GM23338 (cell line): ENCODE data around the gene CASQ1. TPM values are rescaled to one million over a fixed set of nuclear protein-coding genes. Genes with fewer than 3 reads are reported as not detected.

Experiments used
- ATAC-seq: fragments of 200-7000 bp; cut with Tn5 transposase; 3 replicates; pipeline ENCODE4 v1.9.1; 2020
- DNase-seq: peaks from one replicate; pipeline ENCODE4 v3.0.0-alpha.2; 2015; ENCODE audit warnings: low spot score
- H2AFZ ChIP-seq: fragments of 200-600 bp; sonication (generic); 2 replicates; pipeline ENCODE4 v1.8.0; 2016; ENCODE audit warnings: antibody characterized with exemption, mild to moderate bottlenecking, moderate library complexity
- H3F3A ChIP-seq: fragments of 200-600 bp; sonication (generic); replicated peaks from 2 replicates; pipeline ENCODE4 v1.8.0; 2017; ENCODE audit warnings: antibody characterized with exemption, mixed run types, low read depth
- H3K27ac ChIP-seq: fragments of 200-600 bp; sonication (generic); 2 replicates; pipeline ENCODE4 v1.6.1; 2016; ENCODE audit warnings: low read depth
- H3K27me3 ChIP-seq: fragments of 200-600 bp; sonication (generic); 2 replicates; pipeline ENCODE4 v1.8.0; 2016; ENCODE audit warnings: mild to moderate bottlenecking, mixed run types, moderate library complexity; ENCODE audit not compliant: insufficient read depth
- H3K36me3 ChIP-seq: fragments of 200-600 bp; sonication (generic); 2 replicates; pipeline ENCODE4 v1.8.0; 2016; ENCODE audit warnings: mild to moderate bottlenecking; ENCODE audit not compliant: insufficient read depth
- H3K4me1 ChIP-seq: fragments of 200-600 bp; sonication (generic); 2 replicates; pipeline ENCODE4 v1.8.0; 2016; ENCODE audit warnings: mild to moderate bottlenecking, moderate library complexity; ENCODE audit not compliant: insufficient read depth
- H3K4me2 ChIP-seq: fragments of 200-600 bp; sonication (generic); 2 replicates; pipeline ENCODE4 v1.7.1; 2017; ENCODE audit warnings: mixed run types
- H3K4me3 ChIP-seq: fragments of 200-600 bp; sonication (generic); 2 replicates; pipeline ENCODE4 v1.6.1; 2016; ENCODE audit warnings: mixed run types
- H3K79me2 ChIP-seq: fragments of 200-600 bp; sonication (generic); replicated peaks from 2 replicates; pipeline ENCODE4 v1.8.0; 2017; ENCODE audit warnings: mild to moderate bottlenecking; ENCODE audit not compliant: insufficient read depth
- H3K9me2 ChIP-seq: fragments of 200-600 bp; sonication (generic); 2 replicates; pipeline ENCODE4 v1.8.0; 2017; ENCODE audit not compliant: insufficient read depth
- H4K20me1 ChIP-seq: fragments of 200-600 bp; sonication (generic); replicated peaks from 2 replicates; pipeline ENCODE4 v1.8.0; 2017; ENCODE audit warnings: mild to moderate bottlenecking; ENCODE audit not compliant: insufficient read depth
- H3K27ac Mint-ChIP-seq: 2 replicates; pipeline ENCODE4 v1.8.0; 2020; ENCODE audit warnings: inconsistent platforms, mild to moderate bottlenecking, moderate library complexity, mixed read lengths
- H3K27me3 Mint-ChIP-seq: 3 replicates; pipeline ENCODE4 v1.8.0; 2022; ENCODE audit warnings: low read depth, mild to moderate bottlenecking, moderate library complexity, mixed read lengths, inconsistent platforms; ENCODE audit not compliant: insufficient read depth, poor library complexity
- H3K36me3 Mint-ChIP-seq: 3 replicates; pipeline ENCODE4 v1.8.0; 2021; ENCODE audit warnings: low read depth, mild to moderate bottlenecking, inconsistent platforms, moderate library complexity, mixed read lengths
- H3K4me1 Mint-ChIP-seq: 3 replicates; pipeline ENCODE4 v1.8.0; 2020; ENCODE audit warnings: mild to moderate bottlenecking, inconsistent platforms, mixed read lengths
- H3K4me3 Mint-ChIP-seq: 3 replicates; pipeline ENCODE4 v1.8.0; 2021; ENCODE audit warnings: moderate library complexity, mild to moderate bottlenecking, inconsistent platforms, mixed read lengths
- H3K9me3 Mint-ChIP-seq: 3 replicates; pipeline ENCODE4 v1.8.0; 2020; ENCODE audit warnings: moderate library complexity, mild to moderate bottlenecking, inconsistent platforms, mixed read lengths
- CREB1 ChIP-seq: fragments of 250-450 bp; sonication (Bioruptor Pico); IDR thresholded peaks from 2 replicates; pipeline ENCODE4 v1.5.0; 2020; ENCODE audit warnings: low read depth, mild to moderate bottlenecking, moderate library complexity
- ETS1 ChIP-seq: IDR thresholded peaks from 2 replicates; pipeline ENCODE4 v1.6.1; 2016; ENCODE audit warnings: antibody characterized with exemption
- EZH2 ChIP-seq: fragments of 200-600 bp; sonication (generic); IDR thresholded peaks from one replicate; pipeline ENCODE4 v1.8.0; 2017; ENCODE audit warnings: antibody characterized with exemption, mild to moderate bottlenecking, low read depth; ENCODE audit not compliant: unreplicated experiment
- EZH2phosphoT487 ChIP-seq: fragments of 200-600 bp; sonication (generic); IDR thresholded peaks from one replicate; pipeline ENCODE4 v1.8.1; 2018; ENCODE audit warnings: antibody characterized with exemption; ENCODE audit not compliant: unreplicated experiment
- JUNB ChIP-seq: IDR thresholded peaks from one replicate; pipeline ENCODE4 v1.6.1; 2016; ENCODE audit warnings: antibody characterized with exemption; ENCODE audit not compliant: unreplicated experiment
- NANOG ChIP-seq: IDR thresholded peaks from 2 replicates; pipeline ENCODE4 v1.6.1; 2016; ENCODE audit warnings: antibody characterized with exemption, borderline replicate concordance
- POLR2AphosphoS5 ChIP-seq: IDR thresholded peaks from 2 replicates; pipeline ENCODE4 v1.6.1; 2016; ENCODE audit warnings: antibody characterized with exemption, low read depth
- STAT1 ChIP-seq: IDR thresholded peaks from one replicate; pipeline ENCODE4 v1.6.1; 2016; ENCODE audit warnings: antibody characterized with exemption; ENCODE audit not compliant: unreplicated experiment
- ZNF114 ChIP-seq: fragments of 250-450 bp; sonication (Bioruptor Pico); IDR thresholded peaks from 2 replicates; pipeline ENCODE4 v1.5.0; 2020; ENCODE audit warnings: mild to moderate bottlenecking, moderate library complexity
- ZNF331 ChIP-seq: fragments of 250-450 bp; sonication (Bioruptor Pico); IDR thresholded peaks from 2 replicates; pipeline ENCODE4 v1.5.0; 2020; ENCODE audit warnings: low read depth, mild to moderate bottlenecking, moderate library complexity
- ZNF462 ChIP-seq: fragments of 250-450 bp; sonication (Bioruptor Pico); IDR thresholded peaks from 2 replicates; pipeline ENCODE4 v1.5.0; 2020; ENCODE audit warnings: mild to moderate bottlenecking, moderate library complexity
- polyA plus RNA-seq: library from polyadenylated mRNA; unstranded; fragments of >200 nt; fragmentation: Nextera tagmentation; extraction: Ambion mirVana; gene quantifications from 2 replicates; pipeline ENCODE4 v1.2.1, GENCODE V29; 2016
- total RNA-seq: library from RNA; depleted of rRNA; stranded (reverse); fragments of >200 nt; shearing (Covaris generic); gene quantifications from 2 replicates; pipeline ENCODE4 v1.2.3, GENCODE V29; 2014
- TF ChIP-seq, protein P1 (sequence below), 2 experiments: fragments of 200-600 bp in 1 of 2; sonication (generic) in 1 of 2; conservative IDR thresholded peaks; 2 replicates each; pipeline versions ENCODE4 v1.5.1 to v1.6.1; 2016 to 2017; ENCODE audit warnings: antibody characterized with exemption in 2 of 2, low read depth in 2 of 2, mild to moderate bottlenecking in 2 of 2, moderate library complexity in 1 of 2
- TF ChIP-seq, protein P2 (sequence below): IDR thresholded peaks from one replicate; pipeline ENCODE4 v1.6.1; 2018; ENCODE audit warnings: antibody characterized with exemption; ENCODE audit not compliant: unreplicated experiment

Gene CASQ1
- total and polyA plus RNA-seq, 2 experiments from 2014 or later: 1.1 to 2.8 TPM

DNA sequence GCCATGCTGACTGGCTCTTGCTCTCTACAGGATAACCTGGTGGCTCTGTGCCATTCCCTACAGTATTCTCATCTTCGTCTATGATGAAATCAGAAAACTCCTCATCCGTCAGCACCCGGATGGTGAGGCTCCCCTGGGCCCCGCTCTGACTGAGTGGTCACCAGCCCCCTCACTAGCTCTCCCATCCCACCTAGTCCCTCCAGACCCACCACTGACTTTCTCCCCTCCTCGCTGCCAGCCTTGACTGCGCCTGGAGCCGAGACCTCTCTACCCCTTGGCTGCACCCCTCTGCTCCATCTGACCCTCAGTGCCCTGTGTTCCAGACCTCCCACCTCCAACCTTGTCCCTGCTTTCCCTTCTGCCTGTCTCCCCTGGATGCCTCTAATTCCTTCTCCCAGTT lies 4.1 kb upstream of the CASQ1 start:
- Mint-ChIP-seq H3K4me3 (no peak overlapping the region), H3K27me3 (peaks cover 2% of the 10 kb centered on the region), H3K36me3 (no peaks in the 10 kb centered on the region; the same call in 2 of the 3 replicates), H3K4me1 (peaks cover 13% of the 10 kb centered on the region), H3K27ac (no peak overlapping the region), H3K9me3 (no peaks in the 10 kb centered on the region)
- Histone ChIP-seq H3K27ac (no peak overlapping the region), H3K79me2 (no peaks in the 10 kb centered on the region), H3K4me2 (no peak overlapping the region), H3K4me3 (no peak overlapping the region), H3K27me3 (no peaks in the 10 kb centered on the region), H4K20me1 (no peaks in the 10 kb centered on the region), H3K9me2 (peaks cover 6% of the 10 kb centered on the region), H3F3A (no peaks in the 10 kb centered on the region), H2AFZ (no peak overlapping the region), H3K4me1 (peaks cover 20% of the 10 kb centered on the region), H3K36me3 (no peaks in the 10 kb centered on the region)
- TF ChIP-seq CREB1 (CRISPR knock-in tag) (no peak), EZH2 (no peak), ZNF114 (CRISPR knock-in tag) (no peak), NANOG (no peak), EZH2phosphoT487 (no peak), ETS1 (no peak), ZNF331 (CRISPR knock-in tag) (no peak), JUNB (no peak), STAT1 (no peak), ZNF462 (CRISPR knock-in tag) (no peak), POLR2AphosphoS5 (no peak)
- TF ChIP-seq, protein P1, sequence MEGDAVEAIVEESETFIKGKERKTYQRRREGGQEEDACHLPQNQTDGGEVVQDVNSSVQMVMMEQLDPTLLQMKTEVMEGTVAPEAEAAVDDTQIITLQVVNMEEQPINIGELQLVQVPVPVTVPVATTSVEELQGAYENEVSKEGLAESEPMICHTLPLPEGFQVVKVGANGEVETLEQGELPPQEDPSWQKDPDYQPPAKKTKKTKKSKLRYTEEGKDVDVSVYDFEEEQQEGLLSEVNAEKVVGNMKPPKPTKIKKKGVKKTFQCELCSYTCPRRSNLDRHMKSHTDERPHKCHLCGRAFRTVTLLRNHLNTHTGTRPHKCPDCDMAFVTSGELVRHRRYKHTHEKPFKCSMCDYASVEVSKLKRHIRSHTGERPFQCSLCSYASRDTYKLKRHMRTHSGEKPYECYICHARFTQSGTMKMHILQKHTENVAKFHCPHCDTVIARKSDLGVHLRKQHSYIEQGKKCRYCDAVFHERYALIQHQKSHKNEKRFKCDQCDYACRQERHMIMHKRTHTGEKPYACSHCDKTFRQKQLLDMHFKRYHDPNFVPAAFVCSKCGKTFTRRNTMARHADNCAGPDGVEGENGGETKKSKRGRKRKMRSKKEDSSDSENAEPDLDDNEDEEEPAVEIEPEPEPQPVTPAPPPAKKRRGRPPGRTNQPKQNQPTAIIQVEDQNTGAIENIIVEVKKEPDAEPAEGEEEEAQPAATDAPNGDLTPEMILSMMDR (conservative IDR thresholded peaks at IDR 0.05; ENCODE audit: low read depth in 2 of 2): no peak
- TF ChIP-seq, protein P2, sequence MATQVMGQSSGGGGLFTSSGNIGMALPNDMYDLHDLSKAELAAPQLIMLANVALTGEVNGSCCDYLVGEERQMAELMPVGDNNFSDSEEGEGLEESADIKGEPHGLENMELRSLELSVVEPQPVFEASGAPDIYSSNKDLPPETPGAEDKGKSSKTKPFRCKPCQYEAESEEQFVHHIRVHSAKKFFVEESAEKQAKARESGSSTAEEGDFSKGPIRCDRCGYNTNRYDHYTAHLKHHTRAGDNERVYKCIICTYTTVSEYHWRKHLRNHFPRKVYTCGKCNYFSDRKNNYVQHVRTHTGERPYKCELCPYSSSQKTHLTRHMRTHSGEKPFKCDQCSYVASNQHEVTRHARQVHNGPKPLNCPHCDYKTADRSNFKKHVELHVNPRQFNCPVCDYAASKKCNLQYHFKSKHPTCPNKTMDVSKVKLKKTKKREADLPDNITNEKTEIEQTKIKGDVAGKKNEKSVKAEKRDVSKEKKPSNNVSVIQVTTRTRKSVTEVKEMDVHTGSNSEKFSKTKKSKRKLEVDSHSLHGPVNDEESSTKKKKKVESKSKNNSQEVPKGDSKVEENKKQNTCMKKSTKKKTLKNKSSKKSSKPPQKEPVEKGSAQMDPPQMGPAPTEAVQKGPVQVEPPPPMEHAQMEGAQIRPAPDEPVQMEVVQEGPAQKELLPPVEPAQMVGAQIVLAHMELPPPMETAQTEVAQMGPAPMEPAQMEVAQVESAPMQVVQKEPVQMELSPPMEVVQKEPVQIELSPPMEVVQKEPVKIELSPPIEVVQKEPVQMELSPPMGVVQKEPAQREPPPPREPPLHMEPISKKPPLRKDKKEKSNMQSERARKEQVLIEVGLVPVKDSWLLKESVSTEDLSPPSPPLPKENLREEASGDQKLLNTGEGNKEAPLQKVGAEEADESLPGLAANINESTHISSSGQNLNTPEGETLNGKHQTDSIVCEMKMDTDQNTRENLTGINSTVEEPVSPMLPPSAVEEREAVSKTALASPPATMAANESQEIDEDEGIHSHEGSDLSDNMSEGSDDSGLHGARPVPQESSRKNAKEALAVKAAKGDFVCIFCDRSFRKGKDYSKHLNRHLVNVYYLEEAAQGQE: no peak
- ATAC-seq (no peak), DNase-seq (no peak)
